ENCODE measurements around the gene UNC93A.
"Not testable (repeated sequence)": the region's sequence is repeated elsewhere in the genome, so short reads cannot be mapped to it uniquely, and the experiment has no call there.

DNA sequence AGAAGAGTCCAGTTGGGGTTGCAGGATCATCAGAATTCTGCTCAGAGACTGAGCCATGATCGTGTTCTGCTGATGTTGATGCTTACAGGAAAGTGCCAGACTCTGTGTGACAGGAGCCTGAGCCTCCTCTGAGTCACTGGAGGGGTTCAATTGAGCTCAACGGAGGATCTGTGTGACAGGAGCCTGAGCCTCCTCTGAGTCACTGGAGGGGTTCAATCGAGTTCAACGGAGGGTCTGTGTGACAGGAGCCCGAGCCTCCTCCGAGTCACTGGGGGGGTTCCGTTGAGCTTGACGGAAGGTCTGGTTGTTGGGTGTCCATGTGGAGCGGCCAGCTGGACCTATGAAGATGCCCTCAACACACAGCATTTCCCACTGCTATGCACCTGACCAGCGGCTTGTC is 27.2 kb downstream of the UNC93A start:
- TF ChIP-seq, protein P1, sequence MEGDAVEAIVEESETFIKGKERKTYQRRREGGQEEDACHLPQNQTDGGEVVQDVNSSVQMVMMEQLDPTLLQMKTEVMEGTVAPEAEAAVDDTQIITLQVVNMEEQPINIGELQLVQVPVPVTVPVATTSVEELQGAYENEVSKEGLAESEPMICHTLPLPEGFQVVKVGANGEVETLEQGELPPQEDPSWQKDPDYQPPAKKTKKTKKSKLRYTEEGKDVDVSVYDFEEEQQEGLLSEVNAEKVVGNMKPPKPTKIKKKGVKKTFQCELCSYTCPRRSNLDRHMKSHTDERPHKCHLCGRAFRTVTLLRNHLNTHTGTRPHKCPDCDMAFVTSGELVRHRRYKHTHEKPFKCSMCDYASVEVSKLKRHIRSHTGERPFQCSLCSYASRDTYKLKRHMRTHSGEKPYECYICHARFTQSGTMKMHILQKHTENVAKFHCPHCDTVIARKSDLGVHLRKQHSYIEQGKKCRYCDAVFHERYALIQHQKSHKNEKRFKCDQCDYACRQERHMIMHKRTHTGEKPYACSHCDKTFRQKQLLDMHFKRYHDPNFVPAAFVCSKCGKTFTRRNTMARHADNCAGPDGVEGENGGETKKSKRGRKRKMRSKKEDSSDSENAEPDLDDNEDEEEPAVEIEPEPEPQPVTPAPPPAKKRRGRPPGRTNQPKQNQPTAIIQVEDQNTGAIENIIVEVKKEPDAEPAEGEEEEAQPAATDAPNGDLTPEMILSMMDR (IDR thresholded peaks at IDR 0.05; ENCODE audit: insufficient read depth, low read length, poor library complexity, severe bottlenecking): not testable (repeated sequence)
- not testable (repeated sequence) for TF ChIP-seq EZH2phosphoT487 (conservative IDR thresholded peaks at IDR 0.05; ENCODE audit: low read length)

Measured in SU-DHL-6 (cell line).